ENCODE results near the gene GABRD.
"Not testable (repeated sequence)": the region's sequence is repeated elsewhere in the genome, so short reads cannot be mapped to it uniquely, and the experiment has no call there.

Gene GABRD

GRCh38 chr1:2019172-2019543, at the start of gene GABRD:
Gene GABRD (plus strand): TSS chr1:2019345. CDS start chr1:2019424, 79 bp downstream.
- no peak for DNase-seq (ENCODE audit: low read depth)

- DNase-seq (ENCODE audit: low read depth), result no peak
Measured at GRCh38 chr1:1969505-1969900, 49.6 kb upstream of the GABRD start.

GRCh38 chr1:1969953-1970716, 49.0 kb upstream of the GABRD start:
- no peak for DNase-seq (ENCODE audit: low read depth)

- no peak for DNase-seq (ENCODE audit: low read depth)
Measured at GRCh38 chr1:1971017-1971416, 48.1 kb upstream of the GABRD start.

GRCh38 chr1:1971688-1972087, 47.5 kb upstream of the GABRD start:
- no peak for DNase-seq (ENCODE audit: low read depth)

GRCh38 chr1:1972976-1973715, 46.0 kb upstream of the GABRD start:
- DNase-seq (ENCODE audit: low read depth), result no peak

- DNase-seq (ENCODE audit: low read depth), result peak; percentile 9
Measured at GRCh38 chr1:1973716-1974642, 45.2 kb upstream of the GABRD start.

GRCh38 chr1:1974834-1975233, 44.3 kb upstream of the GABRD start:
- no peak for DNase-seq (ENCODE audit: low read depth)

- DNase-seq (ENCODE audit: low read depth), result no peak
Measured at GRCh38 chr1:1975535-1975934, 43.6 kb upstream of the GABRD start.

- DNase-seq (ENCODE audit: low read depth), result no peak
Measured at GRCh38 chr1:1976031-1976430, 43.1 kb upstream of the GABRD start.

- no peak for DNase-seq (ENCODE audit: low read depth)
Measured at GRCh38 chr1:1978108-1978507, 41.0 kb upstream of the GABRD start.

GRCh38 chr1:1978690-1979481, 40.3 kb upstream of the GABRD start:
- not testable (repeated sequence) for DNase-seq (ENCODE audit: low read depth)

- DNase-seq (ENCODE audit: low read depth), result no peak
Measured at GRCh38 chr1:1979482-1980165, 39.5 kb upstream of the GABRD start.

- DNase-seq (ENCODE audit: low read depth), result no peak
Measured at GRCh38 chr1:1980467-1981141, 38.5 kb upstream of the GABRD start.

GRCh38 chr1:1981142-1981500, 38.0 kb upstream of the GABRD start:
- DNase-seq (ENCODE audit: low read depth), result no peak

GRCh38 chr1:1981631-1982327, 37.4 kb upstream of the GABRD start:
- not testable (repeated sequence) for DNase-seq (ENCODE audit: low read depth)

- no peak for DNase-seq (ENCODE audit: low read depth)
Measured at GRCh38 chr1:1982379-1983232, 36.5 kb upstream of the GABRD start.

GRCh38 chr1:1984560-1985070, 34.5 kb upstream of the GABRD start:
- no peak for DNase-seq (ENCODE audit: low read depth)

All from ELR (cell line).